GM23248 (cell line): Measurements from ENCODE around the gene SEMA5A.

ENCODE experiments used
- EZH2 ChIP-seq: fragments of 200-600 bp; sonication (generic); IDR thresholded peaks from 2 replicates; pipeline ENCODE4 v1.6.1; 2018; ENCODE audit warnings: antibody characterized with exemption, mild to moderate bottlenecking; ENCODE audit not compliant: insufficient read depth, poor library complexity, severe bottlenecking
- EZH2phosphoT487 ChIP-seq: fragments of 200-600 bp; sonication (generic); IDR thresholded peaks from 2 replicates; pipeline ENCODE4 v1.6.1; 2018; ENCODE audit warnings: antibody characterized with exemption, moderate library complexity, mild to moderate bottlenecking, low read depth; ENCODE audit not compliant: insufficient read depth

- TF ChIP-seq EZH2phosphoT487 (no peak), EZH2 (no peak)
Observed at GRCh38 chr5:9544502-9545135, 1.3 kb downstream of the SEMA5A start.
